AG08396 (cell line): Measurements from ENCODE around the gene FRRS1L.
"Not testable (repeated sequence)": the region's sequence is repeated elsewhere in the genome, so short reads cannot be mapped to it uniquely, and the experiment has no call there.

ENCODE experiments used
- DNase-seq: peaks from one replicate; pipeline ENCODE4 v3.0.0; 2012; ENCODE audit warnings: low spot score, mixed read lengths

The FRRS1L gene

GRCh38 chr9:109129470-109130197 lies 37.4 kb downstream of the FRRS1L start:
- no peak for DNase-seq

- not testable (repeated sequence) for DNase-seq
Measured at GRCh38 chr9:109126671-109127070, 40.4 kb downstream of the FRRS1L start.

GRCh38 chr9:109124121-109124520 lies 42.9 kb downstream of the FRRS1L start:
- DNase-seq: no peak

- no peak for DNase-seq
Measured at GRCh38 chr9:109122726-109123621, 44.1 kb downstream of the FRRS1L start.

GRCh38 chr9:109121232-109121796 lies 45.7 kb downstream of the FRRS1L start:
- DNase-seq: no peak

GRCh38 chr9:109120204-109120789 lies 46.8 kb downstream of the FRRS1L start:
- DNase-seq: no peak

GRCh38 chr9:109119439-109120203 lies 47.4 kb downstream of the FRRS1L start, which contains the start of gene TMEM245:
TMEM245 (minus strand) TSS chr9:109119947; CDS start chr9:109119913, 34 bp downstream.
- peak; percentile 95 for DNase-seq

GRCh38 chr9:109118808-109119438 lies 48.1 kb downstream of the FRRS1L start:
- DNase-seq: peak; percentile 9

- peak; percentile 60 for DNase-seq
Measured at GRCh38 chr9:109117856-109118807, 48.9 kb downstream of the FRRS1L start.

GRCh38 chr9:109115931-109116526 lies 51.0 kb downstream of the FRRS1L start:
- no peak for DNase-seq

- DNase-seq: no peak
Measured at GRCh38 chr9:109114670-109115069, 52.4 kb downstream of the FRRS1L start.

GRCh38 chr9:109113892-109114609 lies 53.0 kb downstream of the FRRS1L start:
- DNase-seq: no peak

GRCh38 chr9:109113254-109113653 lies 53.8 kb downstream of the FRRS1L start:
- no peak for DNase-seq

GRCh38 chr9:109110329-109111021 lies 56.6 kb downstream of the FRRS1L start:
- no peak for DNase-seq

- no peak for DNase-seq
Measured at GRCh38 chr9:109109967-109110328, 57.1 kb downstream of the FRRS1L start.

GRCh38 chr9:109108318-109108717 lies 58.7 kb downstream of the FRRS1L start:
- DNase-seq: no peak

GRCh38 chr9:109107402-109108240 lies 59.4 kb downstream of the FRRS1L start:
- DNase-seq: peak; percentile 50
